WTC11 (cell line): Measurements from ENCODE around the gene NTRK3. TPM values are rescaled to one million over a fixed set of nuclear protein-coding genes. Genes with fewer than 3 reads are reported as not detected.

Source experiments
- ATAC-seq: fragments of 200-7000 bp; cut with Tn5 transposase; 2 replicates; pipeline ENCODE4 v1.10.0; 2021; ENCODE audit warnings: mild to moderate bottlenecking, moderate library complexity
- CTCF ChIA-PET: fragments of 300-600 bp; sonication (Branson Sonifier 250); formaldehyde crosslinking; loops from one replicate; lab custom pipeline; 2021; ENCODE audit warnings: antibody characterized with exemption; lab: Charles Lee
- POLR2A ChIA-PET: fragments of 350-600 bp; sonication (Branson Sonifier 250); formaldehyde crosslinking; loops from one replicate; lab custom pipeline; 2021; ENCODE audit warnings: antibody characterized with exemption; lab: Charles Lee
- DNase-seq: peaks from one replicate; pipeline ENCODE4 v3.0.0; 2021; ENCODE audit warnings: low spot score
- H3K27ac Mint-ChIP-seq: 2 replicates; pipeline ENCODE4 v1.8.0; 2021; ENCODE audit warnings: mixed read lengths
- H3K27me3 Mint-ChIP-seq: 2 replicates; pipeline ENCODE4 v1.8.0; 2021; ENCODE audit warnings: low read depth, mild to moderate bottlenecking, moderate library complexity, mixed read lengths
- H3K36me3 Mint-ChIP-seq: 2 replicates; pipeline ENCODE4 v1.8.0; 2021; ENCODE audit warnings: mixed read lengths
- H3K4me1 Mint-ChIP-seq: 2 replicates; pipeline ENCODE4 v1.8.0; 2022; ENCODE audit warnings: mixed read lengths
- H3K4me3 Mint-ChIP-seq: 2 replicates; pipeline ENCODE4 v1.8.0; 2021; ENCODE audit warnings: mild to moderate bottlenecking, moderate library complexity, mixed read lengths
- H3K9me3 Mint-ChIP-seq: 2 replicates; pipeline ENCODE4 v1.8.0; 2021; ENCODE audit warnings: mixed read lengths
- AR ChIP-seq: fragments of 250-450 bp; sonication (Bioruptor Pico); IDR thresholded peaks from 2 replicates; pipeline ENCODE4 v1.9.0; 2021; ENCODE audit warnings: mild to moderate bottlenecking
- ATF2 ChIP-seq: sonication (generic); formaldehyde crosslinking; IDR thresholded peaks from 2 replicates; pipeline ENCODE4 v1.8.1; 2022; ENCODE audit warnings: low read depth, missing genetic modification reagents, borderline replicate concordance
- ETV6 ChIP-seq: sonication (generic); formaldehyde crosslinking; IDR thresholded peaks from 2 replicates; pipeline ENCODE4 v1.8.1; 2022; ENCODE audit warnings: mild to moderate bottlenecking, missing genetic modification reagents
- FOXP1 ChIP-seq: sonication (generic); formaldehyde crosslinking; IDR thresholded peaks from 2 replicates; pipeline ENCODE4 v1.8.0; 2022; ENCODE audit warnings: missing genetic modification reagents, mild to moderate bottlenecking, moderate library complexity, borderline replicate concordance
- IRF2 ChIP-seq: sonication (generic); formaldehyde crosslinking; IDR thresholded peaks from 2 replicates; pipeline ENCODE4 v1.8.0; 2022; ENCODE audit warnings: low read depth, missing genetic modification reagents, borderline replicate concordance
- JUN ChIP-seq: sonication (generic); formaldehyde crosslinking; IDR thresholded peaks from 2 replicates; pipeline ENCODE4 v1.8.0; 2023; ENCODE audit warnings: mild to moderate bottlenecking, missing genetic modification reagents
- NFYB ChIP-seq: sonication (generic); formaldehyde crosslinking; conservative IDR thresholded peaks from 2 replicates; pipeline ENCODE4 v1.8.0; 2022; ENCODE audit warnings: low read depth, missing genetic modification reagents
- NR1H2 ChIP-seq: sonication (generic); formaldehyde crosslinking; IDR thresholded peaks from 2 replicates; pipeline ENCODE4 v1.9.0; 2021; ENCODE audit warnings: mild to moderate bottlenecking, moderate library complexity, missing genetic modification reagents
- NR2C2 ChIP-seq: sonication (generic); formaldehyde crosslinking; IDR thresholded peaks from 2 replicates; pipeline ENCODE4 v1.8.0; 2022; ENCODE audit warnings: mild to moderate bottlenecking, missing genetic modification reagents
- NR3C1 ChIP-seq: sonication (generic); formaldehyde crosslinking; conservative IDR thresholded peaks from 2 replicates; pipeline ENCODE4 v1.8.1; 2023; ENCODE audit warnings: low read depth, mild to moderate bottlenecking, missing genetic modification reagents
- TCF7 ChIP-seq: sonication (generic); formaldehyde crosslinking; IDR thresholded peaks from 2 replicates; pipeline ENCODE4 v1.8.0; 2022; ENCODE audit warnings: mild to moderate bottlenecking, low read depth, missing genetic modification reagents, moderate library complexity
- ZBTB21 ChIP-seq: sonication (generic); formaldehyde crosslinking; IDR thresholded peaks from 2 replicates; pipeline ENCODE4 v1.8.1; 2023; ENCODE audit warnings: mild to moderate bottlenecking, missing genetic modification reagents, borderline replicate concordance
- ZNF138 ChIP-seq: sonication (generic); formaldehyde crosslinking; conservative IDR thresholded peaks from 2 replicates; pipeline ENCODE4 v1.8.1; 2022; ENCODE audit warnings: mild to moderate bottlenecking, moderate library complexity, missing genetic modification reagents
- ZNF512 ChIP-seq: sonication (generic); formaldehyde crosslinking; IDR thresholded peaks from 2 replicates; pipeline ENCODE4 v1.8.1; 2022; ENCODE audit warnings: missing genetic modification reagents, borderline replicate concordance
- total RNA-seq: library from RNA; stranded (reverse); gene quantifications from 3 replicates; pipeline ENCODE4 v1.2.3, GENCODE V29; 2021
- TF ChIP-seq, protein P1 (sequence below): fragments of 200-600 bp; IDR thresholded peaks from 2 replicates; pipeline ENCODE4 v1.8.0; 2022; ENCODE audit warnings: antibody characterized with exemption
- TF ChIP-seq, protein P2 (sequence below): fragments of 250-450 bp; sonication (Bioruptor Pico); IDR thresholded peaks from 2 replicates; pipeline ENCODE4 v2.1.2; 2022; ENCODE audit warnings: mild to moderate bottlenecking, moderate library complexity
- TF ChIP-seq, protein P3 (sequence below): sonication (generic); formaldehyde crosslinking; IDR thresholded peaks from 2 replicates; pipeline ENCODE4 v1.8.1; 2023; ENCODE audit warnings: mild to moderate bottlenecking, missing genetic modification reagents, borderline replicate concordance
- TF ChIP-seq, protein P4 (sequence below): sonication (generic); formaldehyde crosslinking; IDR thresholded peaks from 2 replicates; pipeline ENCODE4 v1.8.0; 2022; ENCODE audit warnings: mild to moderate bottlenecking, missing genetic modification reagents

The NTRK3 gene
- total RNA-seq, 1 experiment from 2014 or later, result 12.3 TPM

- ChIA-PET CTCF (no interaction called here), POLR2A (no interaction called here)
- DNase-seq, result no peak
- no peaks in the 10 kb centered on the region for H3K4me1 Mint-ChIP-seq
- H3K27ac Mint-ChIP-seq, result no peak overlapping the region
- H3K27me3 Mint-ChIP-seq, result no peaks in the 10 kb centered on the region
- no peak for ATAC-seq
- H3K9me3 Mint-ChIP-seq, result peaks cover 14% of the 10 kb centered on the region; the same call in 1 of the 2 replicates
- H3K36me3 Mint-ChIP-seq, result no peaks in the 10 kb centered on the region
- H3K4me3 Mint-ChIP-seq, result no peak overlapping the region
- TF ChIP-seq NR2C2 (no peak), ZNF512 (no peak), AR (CRISPR knock-in tag) (no peak), ETV6 (CRISPR knock-in tag) (no peak), NR1H2 (CRISPR knock-in tag) (no peak), TCF7 (CRISPR knock-in tag) (no peak), ZNF138 (CRISPR knock-in tag) (no peak), ZBTB21 (CRISPR knock-in tag) (no peak), FOXP1 (CRISPR knock-in tag) (no peak), NFYB (CRISPR knock-in tag) (no peak), IRF2 (CRISPR knock-in tag) (no peak), NR3C1 (no peak), ATF2 (CRISPR knock-in tag) (no peak), JUN (CRISPR knock-in tag) (no peak)
- TF ChIP-seq, protein P1, sequence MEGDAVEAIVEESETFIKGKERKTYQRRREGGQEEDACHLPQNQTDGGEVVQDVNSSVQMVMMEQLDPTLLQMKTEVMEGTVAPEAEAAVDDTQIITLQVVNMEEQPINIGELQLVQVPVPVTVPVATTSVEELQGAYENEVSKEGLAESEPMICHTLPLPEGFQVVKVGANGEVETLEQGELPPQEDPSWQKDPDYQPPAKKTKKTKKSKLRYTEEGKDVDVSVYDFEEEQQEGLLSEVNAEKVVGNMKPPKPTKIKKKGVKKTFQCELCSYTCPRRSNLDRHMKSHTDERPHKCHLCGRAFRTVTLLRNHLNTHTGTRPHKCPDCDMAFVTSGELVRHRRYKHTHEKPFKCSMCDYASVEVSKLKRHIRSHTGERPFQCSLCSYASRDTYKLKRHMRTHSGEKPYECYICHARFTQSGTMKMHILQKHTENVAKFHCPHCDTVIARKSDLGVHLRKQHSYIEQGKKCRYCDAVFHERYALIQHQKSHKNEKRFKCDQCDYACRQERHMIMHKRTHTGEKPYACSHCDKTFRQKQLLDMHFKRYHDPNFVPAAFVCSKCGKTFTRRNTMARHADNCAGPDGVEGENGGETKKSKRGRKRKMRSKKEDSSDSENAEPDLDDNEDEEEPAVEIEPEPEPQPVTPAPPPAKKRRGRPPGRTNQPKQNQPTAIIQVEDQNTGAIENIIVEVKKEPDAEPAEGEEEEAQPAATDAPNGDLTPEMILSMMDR, result no peak
- TF ChIP-seq, protein P2, sequence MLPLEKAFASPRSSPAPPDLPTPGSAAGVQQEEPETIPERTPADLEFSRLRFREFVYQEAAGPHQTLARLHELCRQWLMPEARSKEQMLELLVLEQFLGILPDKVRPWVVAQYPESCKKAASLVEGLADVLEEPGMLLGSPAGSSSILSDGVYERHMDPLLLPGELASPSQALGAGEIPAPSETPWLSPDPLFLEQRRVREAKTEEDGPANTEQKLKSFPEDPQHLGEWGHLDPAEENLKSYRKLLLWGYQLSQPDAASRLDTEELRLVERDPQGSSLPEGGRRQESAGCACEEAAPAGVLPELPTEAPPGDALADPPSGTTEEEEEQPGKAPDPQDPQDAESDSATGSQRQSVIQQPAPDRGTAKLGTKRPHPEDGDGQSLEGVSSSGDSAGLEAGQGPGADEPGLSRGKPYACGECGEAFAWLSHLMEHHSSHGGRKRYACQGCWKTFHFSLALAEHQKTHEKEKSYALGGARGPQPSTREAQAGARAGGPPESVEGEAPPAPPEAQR, result no peak
- TF ChIP-seq, protein P3, sequence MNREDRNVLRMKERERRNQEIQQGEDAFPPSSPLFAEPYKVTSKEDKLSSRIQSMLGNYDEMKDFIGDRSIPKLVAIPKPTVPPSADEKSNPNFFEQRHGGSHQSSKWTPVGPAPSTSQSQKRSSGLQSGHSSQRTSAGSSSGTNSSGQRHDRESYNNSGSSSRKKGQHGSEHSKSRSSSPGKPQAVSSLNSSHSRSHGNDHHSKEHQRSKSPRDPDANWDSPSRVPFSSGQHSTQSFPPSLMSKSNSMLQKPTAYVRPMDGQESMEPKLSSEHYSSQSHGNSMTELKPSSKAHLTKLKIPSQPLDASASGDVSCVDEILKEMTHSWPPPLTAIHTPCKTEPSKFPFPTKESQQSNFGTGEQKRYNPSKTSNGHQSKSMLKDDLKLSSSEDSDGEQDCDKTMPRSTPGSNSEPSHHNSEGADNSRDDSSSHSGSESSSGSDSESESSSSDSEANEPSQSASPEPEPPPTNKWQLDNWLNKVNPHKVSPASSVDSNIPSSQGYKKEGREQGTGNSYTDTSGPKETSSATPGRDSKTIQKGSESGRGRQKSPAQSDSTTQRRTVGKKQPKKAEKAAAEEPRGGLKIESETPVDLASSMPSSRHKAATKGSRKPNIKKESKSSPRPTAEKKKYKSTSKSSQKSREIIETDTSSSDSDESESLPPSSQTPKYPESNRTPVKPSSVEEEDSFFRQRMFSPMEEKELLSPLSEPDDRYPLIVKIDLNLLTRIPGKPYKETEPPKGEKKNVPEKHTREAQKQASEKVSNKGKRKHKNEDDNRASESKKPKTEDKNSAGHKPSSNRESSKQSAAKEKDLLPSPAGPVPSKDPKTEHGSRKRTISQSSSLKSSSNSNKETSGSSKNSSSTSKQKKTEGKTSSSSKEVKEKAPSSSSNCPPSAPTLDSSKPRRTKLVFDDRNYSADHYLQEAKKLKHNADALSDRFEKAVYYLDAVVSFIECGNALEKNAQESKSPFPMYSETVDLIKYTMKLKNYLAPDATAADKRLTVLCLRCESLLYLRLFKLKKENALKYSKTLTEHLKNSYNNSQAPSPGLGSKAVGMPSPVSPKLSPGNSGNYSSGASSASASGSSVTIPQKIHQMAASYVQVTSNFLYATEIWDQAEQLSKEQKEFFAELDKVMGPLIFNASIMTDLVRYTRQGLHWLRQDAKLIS (CRISPR knock-in tag), result no peak
- TF ChIP-seq, protein P4, sequence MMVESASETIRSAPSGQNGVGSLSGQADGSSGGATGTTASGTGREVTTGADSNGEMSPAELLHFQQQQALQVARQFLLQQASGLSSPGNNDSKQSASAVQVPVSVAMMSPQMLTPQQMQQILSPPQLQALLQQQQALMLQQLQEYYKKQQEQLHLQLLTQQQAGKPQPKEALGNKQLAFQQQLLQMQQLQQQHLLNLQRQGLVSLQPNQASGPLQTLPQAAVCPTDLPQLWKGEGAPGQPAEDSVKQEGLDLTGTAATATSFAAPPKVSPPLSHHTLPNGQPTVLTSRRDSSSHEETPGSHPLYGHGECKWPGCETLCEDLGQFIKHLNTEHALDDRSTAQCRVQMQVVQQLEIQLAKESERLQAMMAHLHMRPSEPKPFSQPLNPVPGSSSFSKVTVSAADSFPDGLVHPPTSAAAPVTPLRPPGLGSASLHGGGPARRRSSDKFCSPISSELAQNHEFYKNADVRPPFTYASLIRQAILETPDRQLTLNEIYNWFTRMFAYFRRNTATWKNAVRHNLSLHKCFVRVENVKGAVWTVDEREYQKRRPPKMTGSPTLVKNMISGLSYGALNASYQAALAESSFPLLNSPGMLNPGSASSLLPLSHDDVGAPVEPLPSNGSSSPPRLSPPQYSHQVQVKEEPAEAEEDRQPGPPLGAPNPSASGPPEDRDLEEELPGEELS (CRISPR knock-in tag), result no peak
Observed at GRCh38 chr15:87977907-87978306, 278.6 kb downstream of the NTRK3 start.
